Vagina (tissue), 2 donors: Measurements from ENCODE around the gene URB1.
"Not testable (repeated sequence)": the region's sequence is repeated elsewhere in the genome, so short reads cannot be mapped to it uniquely, and the experiment has no call there.

Experiments
- POLR2A ChIP-seq, 2 donors: fragments of 450-650 bp; IDR thresholded peaks; one replicate each; pipeline ENCODE4 v1.6.1; 2017; ENCODE audit warnings: antibody characterized with exemption in 2 of 2, mild to moderate bottlenecking in 2 of 2, moderate library complexity in 2 of 2
- POLR2AphosphoS5 ChIP-seq, 2 donors: sonication (generic); formaldehyde crosslinking; IDR thresholded peaks; one replicate each; pipeline ENCODE4 v1.9.0; 2017; ENCODE audit warnings: antibody characterized with exemption in 2 of 2, mild to moderate bottlenecking in 2 of 2, low read depth in 1 of 2; ENCODE audit not compliant: insufficient read depth in 1 of 2
- TF ChIP-seq, protein P1 (sequence below), 3 experiments: fragments of 450-650 bp in 2 of 3; fragments of 200-600 bp in 1 of 3; sonication (generic) in 1 of 3; IDR thresholded peaks; one replicate each; pipeline ENCODE4 v1.5.1; 2017 to 2019; ENCODE audit warnings: antibody characterized with exemption in 3 of 3, mild to moderate bottlenecking in 2 of 3, moderate library complexity in 2 of 3

DNA sequence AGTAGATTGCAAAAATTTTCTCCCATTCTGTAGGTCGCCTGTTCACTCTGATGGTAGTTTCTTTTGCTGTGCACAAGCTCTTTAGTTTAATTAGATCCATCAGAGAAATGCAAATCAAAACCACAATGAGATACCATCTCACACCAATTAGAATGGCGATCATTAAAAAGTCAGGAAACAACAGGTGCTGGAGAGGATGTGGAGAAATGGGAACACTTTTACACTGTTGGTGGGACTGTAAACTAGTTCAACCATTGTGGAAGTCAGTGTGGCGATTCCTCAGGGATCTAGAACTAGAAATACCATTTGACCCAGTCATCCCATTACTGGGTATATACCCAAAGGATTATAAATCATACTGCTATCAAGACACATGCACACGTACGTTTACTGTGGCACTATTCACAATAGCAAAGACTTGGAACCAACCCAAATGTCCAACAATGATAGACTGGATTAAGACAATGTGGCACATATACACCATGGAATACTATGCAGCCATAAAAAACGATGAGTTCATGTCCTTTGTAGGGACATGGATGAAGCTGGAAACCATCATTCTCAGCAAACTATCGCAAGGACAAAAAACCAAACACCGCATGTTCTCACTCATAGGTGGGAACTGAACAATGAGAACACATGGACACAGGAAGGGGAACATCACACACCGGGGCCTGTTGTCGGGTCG lies 2.1 kb downstream of the URB1 start:
- TF ChIP-seq, protein P1, sequence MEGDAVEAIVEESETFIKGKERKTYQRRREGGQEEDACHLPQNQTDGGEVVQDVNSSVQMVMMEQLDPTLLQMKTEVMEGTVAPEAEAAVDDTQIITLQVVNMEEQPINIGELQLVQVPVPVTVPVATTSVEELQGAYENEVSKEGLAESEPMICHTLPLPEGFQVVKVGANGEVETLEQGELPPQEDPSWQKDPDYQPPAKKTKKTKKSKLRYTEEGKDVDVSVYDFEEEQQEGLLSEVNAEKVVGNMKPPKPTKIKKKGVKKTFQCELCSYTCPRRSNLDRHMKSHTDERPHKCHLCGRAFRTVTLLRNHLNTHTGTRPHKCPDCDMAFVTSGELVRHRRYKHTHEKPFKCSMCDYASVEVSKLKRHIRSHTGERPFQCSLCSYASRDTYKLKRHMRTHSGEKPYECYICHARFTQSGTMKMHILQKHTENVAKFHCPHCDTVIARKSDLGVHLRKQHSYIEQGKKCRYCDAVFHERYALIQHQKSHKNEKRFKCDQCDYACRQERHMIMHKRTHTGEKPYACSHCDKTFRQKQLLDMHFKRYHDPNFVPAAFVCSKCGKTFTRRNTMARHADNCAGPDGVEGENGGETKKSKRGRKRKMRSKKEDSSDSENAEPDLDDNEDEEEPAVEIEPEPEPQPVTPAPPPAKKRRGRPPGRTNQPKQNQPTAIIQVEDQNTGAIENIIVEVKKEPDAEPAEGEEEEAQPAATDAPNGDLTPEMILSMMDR (IDR thresholded peaks at IDR 0.05): not testable (repeated sequence)
- not testable (repeated sequence) for TF ChIP-seq POLR2AphosphoS5 (IDR thresholded peaks at IDR 0.05; ENCODE audit: insufficient read depth in 1 of 2, low read depth in 1 of 2); POLR2A (IDR thresholded peaks at IDR 0.05)
